Endometrial microvascular endothelial cells (primary cell): ENCODE data around the gene PANX3. TPM values are rescaled to one million over a fixed set of nuclear protein-coding genes. Genes with fewer than 3 reads are reported as not detected.

Experiments used
- in situ Hi-C: cut with HindIII; loops from 2 replicates; pipeline ENCODE4 v1.10.0; 2017; ENCODE audit warnings: low sequenced_read_pairs, low pct_unique_long_range_greater_than_20kb; ENCODE audit errors: inconsistent ontology term
- total RNA-seq: library from RNA; depleted of rRNA; stranded (reverse); fragments of >200 nt; gene quantifications from one replicate; pipeline ENCODE4 v1.2.3, GENCODE V29; 2015; ENCODE audit errors: inconsistent ontology term

Gene PANX3
- total RNA-seq, 1 donor from 2014 or later: not detected

DNA sequence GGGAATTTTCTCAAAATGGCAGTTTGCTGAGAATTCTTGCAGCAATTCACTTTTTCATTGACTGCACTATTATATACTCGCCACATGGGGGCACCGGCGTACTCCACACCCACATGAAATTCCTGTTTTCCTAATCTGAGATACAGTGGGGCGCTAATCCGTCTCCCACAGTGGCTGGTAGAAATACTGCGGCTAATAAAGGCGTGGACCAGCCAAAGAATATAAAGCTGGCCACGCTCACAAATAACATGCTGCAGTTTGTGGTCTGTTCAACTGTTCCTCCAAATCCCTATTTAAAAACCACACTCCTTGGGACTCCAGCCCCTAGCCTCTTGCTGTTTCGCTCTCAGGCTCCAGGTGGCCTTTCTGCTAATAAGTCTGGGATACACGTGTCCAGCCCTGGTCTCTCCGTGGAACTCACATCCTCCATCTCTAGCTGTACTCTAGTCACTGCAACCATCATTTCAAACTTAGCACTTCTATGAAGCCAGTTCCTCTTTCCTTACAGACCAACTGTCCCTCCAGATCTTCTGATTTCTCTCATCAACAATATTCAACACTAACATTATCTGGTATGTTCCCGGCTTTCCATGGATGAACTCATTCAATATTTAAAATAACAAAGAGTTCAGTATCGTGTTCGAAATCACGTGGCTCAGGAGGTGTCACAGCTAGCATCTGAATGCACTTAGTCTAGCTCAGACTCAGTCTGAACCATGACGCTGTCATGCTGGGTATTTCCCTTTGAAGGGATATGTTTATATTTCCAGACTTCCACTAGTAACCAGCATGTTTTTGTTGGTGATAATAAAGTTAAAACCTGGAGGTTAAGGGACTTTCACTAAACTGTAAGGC, 33.4 kb downstream of the PANX3 start:
- in situ Hi-C loops: no loop called here

DNA sequence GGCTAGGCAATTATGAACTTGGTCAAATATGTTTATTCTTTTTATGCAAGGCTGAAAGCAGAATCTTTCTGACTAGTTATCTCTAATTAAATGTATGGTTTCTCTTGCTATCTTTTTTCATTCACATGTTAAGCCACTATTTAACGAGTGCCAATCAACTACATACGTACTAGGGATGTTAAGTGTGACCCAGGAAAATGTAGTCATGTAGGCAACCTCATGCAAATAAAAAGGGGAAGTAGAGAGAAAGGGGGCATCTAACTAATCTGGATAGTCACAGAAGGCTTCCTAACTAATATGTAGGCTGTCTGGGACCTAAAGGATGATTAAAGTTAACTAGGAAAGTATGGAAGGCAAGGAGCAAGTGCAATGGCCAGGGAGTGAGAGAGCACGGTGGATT, 34.9 kb downstream of the PANX3 start:
- in situ Hi-C loops: no loop called here

DNA sequence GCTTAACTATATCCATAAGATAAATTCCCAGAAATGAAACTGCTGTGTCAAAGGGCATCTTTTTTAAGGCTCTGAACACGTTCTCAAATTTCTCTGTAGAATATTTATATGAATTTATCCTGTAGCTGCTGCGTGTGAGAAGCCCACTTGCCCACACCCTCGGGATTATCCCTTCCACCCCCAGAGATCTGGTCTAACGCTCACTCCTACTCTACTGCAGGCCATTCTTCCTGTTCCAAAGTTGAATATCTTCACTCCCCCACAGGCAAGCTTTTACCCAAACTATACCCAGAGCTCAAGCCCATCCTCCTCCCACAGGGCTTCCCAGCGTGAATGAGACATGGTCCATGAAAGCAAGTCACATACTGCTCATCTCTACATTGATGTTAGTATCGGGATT, 37.4 kb downstream of the PANX3 start:
- in situ Hi-C loops: no loop called here

DNA sequence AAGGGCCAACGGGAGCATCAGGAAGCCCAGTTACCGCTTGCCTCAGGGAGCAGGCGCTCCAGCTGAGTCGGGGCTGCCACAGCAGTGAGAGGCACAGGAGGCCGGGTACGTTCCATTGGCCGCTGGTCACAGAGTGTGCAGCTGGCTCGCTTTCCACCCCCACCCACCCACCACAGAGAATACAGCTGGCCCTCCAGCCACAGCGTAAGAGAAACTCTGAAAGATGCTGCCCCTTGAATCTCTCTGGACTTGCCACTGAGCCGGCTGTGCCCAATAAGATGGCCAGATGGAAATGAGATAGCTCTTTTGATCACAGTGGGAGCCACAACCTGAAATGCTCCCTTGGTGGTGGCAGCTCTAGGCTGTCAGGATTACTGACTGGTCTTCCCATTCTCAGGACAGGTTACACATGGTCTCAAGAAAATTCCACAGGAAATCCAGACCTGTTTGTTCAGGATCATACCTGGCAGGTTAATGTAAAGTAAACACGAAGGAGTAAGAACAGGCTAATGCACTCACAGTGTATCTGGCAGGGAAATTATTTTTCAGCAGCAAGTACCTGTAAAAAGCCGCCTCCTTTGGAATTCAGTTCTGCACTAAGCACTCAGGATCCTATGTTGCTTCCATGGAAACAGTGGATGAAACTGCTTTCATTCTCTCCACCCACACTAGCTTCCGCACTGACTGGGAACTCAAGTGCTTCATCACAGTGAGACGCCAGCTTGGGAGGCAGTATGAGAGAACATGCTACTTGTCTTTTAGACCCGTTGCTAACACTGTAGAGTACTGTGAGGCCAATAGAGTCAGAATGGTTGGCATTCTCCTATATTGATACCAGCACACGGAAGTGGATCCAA, 45.8 kb downstream of the PANX3 start:
- in situ Hi-C loops: no loop called here

DNA sequence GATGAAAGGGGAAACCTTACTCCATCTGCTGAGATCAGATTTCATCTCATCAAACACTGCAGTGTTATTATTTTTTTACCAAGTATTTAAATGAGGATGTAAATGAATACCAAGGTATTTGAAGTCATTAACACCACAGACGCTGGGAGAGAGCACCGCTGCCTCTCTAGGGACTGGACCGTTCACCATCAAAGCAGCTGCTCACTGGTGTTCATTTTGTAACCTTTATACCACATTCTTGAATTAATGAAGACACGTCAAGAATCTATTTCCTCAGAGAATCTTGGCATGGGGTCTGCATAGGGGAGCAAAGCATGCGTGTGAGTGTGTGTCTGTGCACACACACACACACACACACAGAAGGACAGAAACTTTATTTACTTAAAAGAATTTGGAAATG, 46.7 kb downstream of the PANX3 start:
- in situ Hi-C loops: no loop called here

DNA sequence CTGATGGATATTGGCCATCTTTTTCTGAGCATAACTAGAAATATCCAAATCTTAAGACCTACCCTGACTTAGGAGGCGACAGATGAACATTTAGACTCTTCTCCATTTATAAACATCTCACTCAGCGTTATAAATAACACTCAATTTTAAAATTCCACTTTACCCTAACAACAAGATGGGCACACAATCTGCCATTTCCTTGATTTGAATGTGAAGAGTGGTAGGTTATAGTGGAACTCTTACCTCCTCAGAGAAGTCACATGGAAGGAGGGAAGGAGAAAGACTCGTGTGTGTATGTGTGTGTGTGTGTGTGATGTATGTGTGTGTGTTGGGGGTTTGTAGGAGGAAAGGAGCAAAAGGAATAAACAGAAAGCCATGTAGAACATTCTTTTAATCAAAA, 47.3 kb downstream of the PANX3 start:
- in situ Hi-C loops: no loop called here

DNA sequence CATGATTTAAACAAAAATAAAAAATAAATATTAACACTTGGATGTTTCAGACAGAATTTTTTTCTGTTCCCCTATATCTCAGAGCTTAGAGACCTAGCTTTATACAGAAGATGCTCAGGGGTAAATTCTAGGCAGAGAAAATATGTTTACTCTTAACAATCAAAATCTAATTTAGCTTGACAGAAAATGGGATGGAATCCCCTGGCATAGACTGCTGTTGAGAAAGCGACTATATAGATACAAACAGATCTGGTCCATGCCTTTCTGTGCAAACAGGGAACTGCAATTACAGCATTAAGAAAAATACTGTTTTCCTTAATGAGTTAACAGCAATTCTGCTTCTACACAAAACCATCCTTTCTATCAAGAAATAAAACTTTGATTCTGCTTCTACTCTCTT, 47.8 kb downstream of the PANX3 start:
- in situ Hi-C loops: no loop called here

DNA sequence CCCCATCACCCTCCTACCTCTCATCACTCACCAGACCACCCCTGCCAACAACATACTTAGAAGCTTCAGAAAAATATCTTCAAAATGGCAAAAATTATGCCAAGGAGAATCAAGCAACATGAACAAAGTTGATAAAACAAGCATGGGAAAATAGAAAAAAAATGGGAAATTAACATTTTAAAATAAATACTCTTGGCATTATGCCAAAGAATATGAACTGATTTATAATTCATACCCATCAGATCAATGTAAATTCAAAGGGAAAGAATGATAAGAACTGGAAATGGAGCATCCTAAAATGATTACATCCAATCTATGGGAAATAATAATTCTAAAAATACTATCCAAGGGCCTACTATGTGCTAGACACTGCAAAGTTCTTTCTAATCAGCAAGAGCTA, 50.3 kb downstream of the PANX3 start:
- in situ Hi-C loops: no loop called here

DNA sequence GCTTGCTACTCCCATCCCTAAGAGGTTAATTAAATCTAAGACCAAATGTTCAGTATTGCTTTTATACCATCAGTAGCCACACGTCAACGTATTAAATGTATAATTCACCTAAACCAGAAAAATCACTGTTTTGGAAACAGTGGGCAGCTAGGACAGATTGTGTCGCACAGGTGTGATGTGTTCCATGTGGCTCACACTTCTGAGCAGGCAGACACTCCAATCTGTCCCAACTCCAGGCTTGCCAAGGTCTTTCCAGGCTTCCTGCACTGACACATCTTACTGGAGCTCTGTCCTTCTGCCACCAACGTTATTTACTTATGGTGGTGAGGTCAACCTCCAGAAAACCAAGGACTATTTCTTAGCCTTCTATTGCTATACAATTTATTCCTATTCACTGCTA, 50.9 kb downstream of the PANX3 start:
- in situ Hi-C loops: no loop called here

DNA sequence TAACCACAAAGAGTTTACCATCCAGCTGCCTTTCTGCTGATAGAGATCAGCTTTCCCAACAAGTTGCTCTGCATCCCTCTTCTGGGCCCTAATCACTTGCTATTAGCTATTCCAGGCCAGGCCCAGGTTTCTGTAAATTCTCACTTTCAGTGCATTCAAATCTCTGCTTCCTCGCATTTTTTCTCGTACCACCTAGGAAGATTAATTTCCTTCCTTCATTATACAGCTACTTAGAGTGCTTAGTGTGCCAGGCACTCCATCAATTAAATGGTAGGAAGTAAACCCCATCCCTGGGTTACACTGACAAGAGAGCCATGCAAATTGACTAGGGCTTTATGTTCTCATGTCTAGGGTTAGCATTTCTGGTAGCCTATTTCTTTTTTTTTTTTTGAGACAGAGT, 52.6 kb downstream of the PANX3 start:
- in situ Hi-C loops: no loop called here

DNA sequence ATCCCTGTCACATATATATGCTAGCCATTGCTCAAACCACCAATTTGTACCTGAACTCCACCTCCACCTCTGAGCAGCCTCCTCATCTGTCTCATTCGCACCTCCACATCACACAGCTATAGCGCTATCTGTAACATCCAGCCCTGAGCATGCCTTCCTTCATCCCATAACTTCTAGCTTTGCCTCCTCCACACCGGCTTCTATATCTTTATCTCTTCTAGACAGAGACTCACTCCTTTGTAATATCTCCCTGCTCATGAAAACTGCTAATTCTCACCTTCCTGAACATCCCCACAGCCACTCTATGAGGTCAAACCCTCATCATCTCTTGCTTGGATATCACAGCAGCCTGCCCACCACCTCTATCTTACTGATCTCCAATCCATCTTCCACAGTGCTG, 56.4 kb downstream of the PANX3 start:
- in situ Hi-C loops: no loop called here

DNA sequence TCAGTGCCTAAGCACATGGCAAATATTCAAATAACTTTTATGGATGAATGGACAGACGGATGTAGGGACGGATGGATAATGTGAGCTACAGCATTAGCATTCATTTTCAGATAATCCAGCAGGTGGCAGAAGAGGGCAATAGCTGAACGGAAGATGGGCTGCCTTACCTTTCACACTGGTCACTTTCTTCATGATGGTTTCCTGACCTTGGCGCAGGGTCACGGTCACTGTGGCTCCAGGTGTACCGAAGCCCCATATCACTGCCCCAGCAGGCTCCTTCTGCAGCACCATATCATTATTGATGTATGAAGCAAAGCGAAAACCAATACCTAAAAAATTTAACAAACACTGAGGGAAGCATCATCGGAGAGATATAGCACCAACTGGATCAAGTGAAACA, 58.0 kb downstream of the PANX3 start:
- in situ Hi-C loops: no loop called here

Other genes starting within 250 kb of the PANX3 start
- gene OR8B2, start 226.9 kb upstream of the PANX3 start, total RNA-seq: not detected
- not detected for gene OR8B3, start 212.4 kb upstream of the PANX3 start, total RNA-seq
- gene OR8B4, start 186.6 kb upstream of the PANX3 start, total RNA-seq: not detected
- gene OR8B8, start 165.7 kb upstream of the PANX3 start, total RNA-seq: not detected
- gene OR8B12, start 67.8 kb upstream of the PANX3 start, total RNA-seq: not detected
- not detected for gene OR8A1, start 41.4 kb upstream of the PANX3 start, total RNA-seq
- gene TBRG1, start 11.4 kb downstream of the PANX3 start, total RNA-seq: 20.0 TPM
- 19.3 TPM for gene SIAE, start 62.3 kb downstream of the PANX3 start, total RNA-seq
- gene SPA17, start 62.5 kb downstream of the PANX3 start, total RNA-seq: 16.8 TPM
- 14.6 TPM for gene NRGN, start 128.5 kb downstream of the PANX3 start, total RNA-seq
- gene VSIG2, start 140.8 kb downstream of the PANX3 start, total RNA-seq: 0.46 TPM
- gene ESAM, start 150.9 kb downstream of the PANX3 start, total RNA-seq: 289 TPM
- gene MSANTD2, start 189.0 kb downstream of the PANX3 start, total RNA-seq: 16.1 TPM